Iris pigment epithelial cell (primary cell): Measurements from ENCODE around the gene GPR17.

Experiments
- DNase-seq: peaks from one replicate; pipeline ENCODE4 v3.0.0-alpha.2; 2011; ENCODE audit warnings: low read depth

The GPR17 gene

GRCh38 chr2:127614731-127615130, 31.2 kb upstream of the GPR17 start:
- DNase-seq = no peak

- no peak for DNase-seq
These were observed 30.3 kb upstream of the GPR17 start for GRCh38 chr2:127615511-127616166.

- DNase-seq = no peak
These were observed 27.3 kb upstream of the GPR17 start for GRCh38 chr2:127618551-127619202.

- no peak for DNase-seq
These were observed 26.8 kb upstream of the GPR17 start for GRCh38 chr2:127619203-127619590.

GRCh38 chr2:127619877-127620705, 25.9 kb upstream of the GPR17 start:
- DNase-seq = no peak

- DNase-seq = no peak
These were observed 25.1 kb upstream of the GPR17 start for GRCh38 chr2:127620866-127621265.

- DNase-seq = no peak
These were observed 23.9 kb upstream of the GPR17 start for GRCh38 chr2:127621981-127622431.

- no peak for DNase-seq
These were observed 23.2 kb upstream of the GPR17 start for GRCh38 chr2:127622561-127623387.

- peak; percentile 68 for DNase-seq
These were observed 22.3 kb upstream of the GPR17 start for GRCh38 chr2:127623388-127624319.

GRCh38 chr2:127624320-127624755, 21.6 kb upstream of the GPR17 start:
- no peak for DNase-seq

- DNase-seq = no peak
These were observed 21.0 kb upstream of the GPR17 start for GRCh38 chr2:127624756-127625571.

GRCh38 chr2:127625572-127625951, 20.4 kb upstream of the GPR17 start:
- DNase-seq = no peak

GRCh38 chr2:127626175-127626574, 19.8 kb upstream of the GPR17 start:
- no peak for DNase-seq

- DNase-seq = no peak
These were observed 18.8 kb upstream of the GPR17 start for GRCh38 chr2:127626917-127627739.

GRCh38 chr2:127627740-127628571, 18.0 kb upstream of the GPR17 start:
- DNase-seq = no peak

- DNase-seq = no peak
These were observed 17.0 kb upstream of the GPR17 start for GRCh38 chr2:127628767-127629614.

- no peak for DNase-seq
These were observed 16.3 kb upstream of the GPR17 start for GRCh38 chr2:127629637-127630036.
